Vagina (tissue), 2 donors: ENCODE measurements around the gene TNFRSF1B.

ENCODE experiments used
- CTCF ChIP-seq, 3 experiments: fragments of 450-650 bp in 2 of 3; fragments of 200-600 bp in 1 of 3; sonication (generic) in 1 of 3; IDR thresholded peaks; one replicate each; pipeline ENCODE4 v1.5.1; 2017 to 2019; ENCODE audit warnings: antibody characterized with exemption in 3 of 3, mild to moderate bottlenecking in 2 of 3, moderate library complexity in 2 of 3
- POLR2A ChIP-seq, 2 donors: fragments of 450-650 bp; IDR thresholded peaks; one replicate each; pipeline ENCODE4 v1.6.1; 2017; ENCODE audit warnings: antibody characterized with exemption in 2 of 2, mild to moderate bottlenecking in 2 of 2, moderate library complexity in 2 of 2

GRCh38 chr1:12258272-12258671 is 91.5 kb downstream of the TNFRSF1B start:
- no peak for TF ChIP-seq CTCF (IDR thresholded peaks at IDR 0.05)
- no peak for TF ChIP-seq POLR2A (IDR thresholded peaks at IDR 0.05)
